Suprapubic skin (tissue), 4 donors: ENCODE measurements around the gene PCDHGA7.

Source experiments
- EP300 ChIP-seq: sonication (generic); formaldehyde crosslinking; IDR thresholded peaks from one replicate; pipeline ENCODE4 v1.6.1; 2017; ENCODE audit warnings: antibody characterized with exemption
- POLR2A ChIP-seq, 2 donors: fragments of 450-650 bp; IDR thresholded peaks; one replicate each; pipeline ENCODE4 v1.6.1; 2017; ENCODE audit warnings: antibody characterized with exemption in 2 of 2, mild to moderate bottlenecking in 2 of 2, moderate library complexity in 2 of 2
- POLR2AphosphoS5 ChIP-seq, 3 donors: sonication (generic); formaldehyde crosslinking; IDR thresholded peaks; one replicate each; pipeline ENCODE4 v1.6.1; 2017; ENCODE audit warnings: antibody characterized with exemption in 3 of 3
- TF ChIP-seq, protein P1 (sequence below), 2 donors: fragments of 200-600 bp in 1 of 2; fragments of 450-650 bp in 1 of 2; sonication (generic) in 1 of 2; IDR thresholded peaks; one replicate each; pipeline ENCODE4 v1.5.1; 2016 to 2019; ENCODE audit warnings: antibody characterized with exemption in 2 of 2, mild to moderate bottlenecking in 1 of 2, moderate library complexity in 1 of 2

DNA sequence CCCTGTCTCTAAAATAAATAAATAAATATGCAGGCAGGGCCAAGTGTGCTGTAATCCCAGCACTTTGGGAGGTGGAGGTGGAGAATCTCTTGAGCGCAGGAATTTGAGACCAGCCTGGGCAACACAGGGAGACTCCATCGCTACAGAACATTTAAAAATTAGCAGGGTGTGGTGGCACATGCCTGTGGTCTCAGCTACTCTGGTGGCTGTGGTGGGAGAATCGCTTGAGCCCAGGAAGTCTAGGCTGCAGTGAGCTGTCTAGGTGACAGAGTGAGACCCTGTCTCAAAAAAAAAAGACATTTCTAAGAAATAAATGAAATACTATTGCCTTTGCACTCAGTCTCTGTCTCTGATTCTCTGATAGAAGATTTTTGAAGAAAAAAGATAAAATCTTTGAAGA, 29.0 kb downstream of the PCDHGA7 start:
- TF ChIP-seq, protein P1, sequence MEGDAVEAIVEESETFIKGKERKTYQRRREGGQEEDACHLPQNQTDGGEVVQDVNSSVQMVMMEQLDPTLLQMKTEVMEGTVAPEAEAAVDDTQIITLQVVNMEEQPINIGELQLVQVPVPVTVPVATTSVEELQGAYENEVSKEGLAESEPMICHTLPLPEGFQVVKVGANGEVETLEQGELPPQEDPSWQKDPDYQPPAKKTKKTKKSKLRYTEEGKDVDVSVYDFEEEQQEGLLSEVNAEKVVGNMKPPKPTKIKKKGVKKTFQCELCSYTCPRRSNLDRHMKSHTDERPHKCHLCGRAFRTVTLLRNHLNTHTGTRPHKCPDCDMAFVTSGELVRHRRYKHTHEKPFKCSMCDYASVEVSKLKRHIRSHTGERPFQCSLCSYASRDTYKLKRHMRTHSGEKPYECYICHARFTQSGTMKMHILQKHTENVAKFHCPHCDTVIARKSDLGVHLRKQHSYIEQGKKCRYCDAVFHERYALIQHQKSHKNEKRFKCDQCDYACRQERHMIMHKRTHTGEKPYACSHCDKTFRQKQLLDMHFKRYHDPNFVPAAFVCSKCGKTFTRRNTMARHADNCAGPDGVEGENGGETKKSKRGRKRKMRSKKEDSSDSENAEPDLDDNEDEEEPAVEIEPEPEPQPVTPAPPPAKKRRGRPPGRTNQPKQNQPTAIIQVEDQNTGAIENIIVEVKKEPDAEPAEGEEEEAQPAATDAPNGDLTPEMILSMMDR (IDR thresholded peaks at IDR 0.05) = no peak
- TF ChIP-seq POLR2A (IDR thresholded peaks at IDR 0.05) (no peak), POLR2AphosphoS5 (IDR thresholded peaks at IDR 0.05) (no peak), EP300 (no peak)
